Activated T-cell treated with anti-CD3 and anti-CD28 coated beads, Interleukin-2, amount 50 U/mL, for 48 hours (primary cell): ENCODE data around the gene P3H4.
"Not testable (repeated sequence)": the region's sequence is repeated elsewhere in the genome, so short reads cannot be mapped to it uniquely, and the experiment has no call there.

Experiments used
- DNase-seq, 2 experiments: peaks; one replicate each; pipeline ENCODE4 v3.0.0-alpha.2; 2020

P3H4 gene

GRCh38 chr17:41811549-41812380 is at the start of gene P3H4:
TSS of gene P3H4 (minus strand) at chr17:41811949. CDS start at chr17:41811915, 34 bp downstream.
- peak; percentile 79 to 87 for DNase-seq

- DNase-seq, result no peak
Observed at GRCh38 chr17:41860254-41860931, 48.6 kb upstream of the P3H4 start.

DNA sequence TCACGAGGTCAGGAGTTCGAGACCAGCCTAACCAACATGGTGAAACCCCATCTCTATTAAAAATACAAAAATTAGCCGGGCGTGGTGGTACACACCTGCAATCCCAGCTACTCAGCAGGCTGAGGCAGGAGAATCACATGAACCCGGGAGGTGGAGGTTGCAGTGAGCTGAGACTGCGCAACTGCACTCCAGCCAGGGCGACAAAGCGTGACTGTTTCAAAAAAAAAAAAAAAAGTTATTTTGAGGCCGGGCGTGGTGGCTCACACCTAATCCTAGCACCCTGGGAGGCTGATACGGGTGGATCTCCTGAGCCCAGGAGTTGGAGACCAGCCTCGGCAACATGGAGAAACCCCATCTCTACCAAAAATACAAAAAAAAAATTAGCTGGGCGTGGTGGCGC is 39.6 kb upstream of the P3H4 start:
- DNase-seq, result not testable (repeated sequence)

- DNase-seq, result no peak
Observed at GRCh38 chr17:41849251-41849990, 37.7 kb upstream of the P3H4 start.

- no peak for DNase-seq
Observed at GRCh38 chr17:41848788-41849187, 37.0 kb upstream of the P3H4 start.

GRCh38 chr17:41844971-41845370 is 33.2 kb upstream of the P3H4 start:
- no peak for DNase-seq

- DNase-seq, result not testable (repeated sequence)
Observed at GRCh38 chr17:41840781-41841180, 29.0 kb upstream of the P3H4 start.

GRCh38 chr17:41839448-41839847 is 27.7 kb upstream of the P3H4 start:
- DNase-seq, result not testable (repeated sequence)

DNA sequence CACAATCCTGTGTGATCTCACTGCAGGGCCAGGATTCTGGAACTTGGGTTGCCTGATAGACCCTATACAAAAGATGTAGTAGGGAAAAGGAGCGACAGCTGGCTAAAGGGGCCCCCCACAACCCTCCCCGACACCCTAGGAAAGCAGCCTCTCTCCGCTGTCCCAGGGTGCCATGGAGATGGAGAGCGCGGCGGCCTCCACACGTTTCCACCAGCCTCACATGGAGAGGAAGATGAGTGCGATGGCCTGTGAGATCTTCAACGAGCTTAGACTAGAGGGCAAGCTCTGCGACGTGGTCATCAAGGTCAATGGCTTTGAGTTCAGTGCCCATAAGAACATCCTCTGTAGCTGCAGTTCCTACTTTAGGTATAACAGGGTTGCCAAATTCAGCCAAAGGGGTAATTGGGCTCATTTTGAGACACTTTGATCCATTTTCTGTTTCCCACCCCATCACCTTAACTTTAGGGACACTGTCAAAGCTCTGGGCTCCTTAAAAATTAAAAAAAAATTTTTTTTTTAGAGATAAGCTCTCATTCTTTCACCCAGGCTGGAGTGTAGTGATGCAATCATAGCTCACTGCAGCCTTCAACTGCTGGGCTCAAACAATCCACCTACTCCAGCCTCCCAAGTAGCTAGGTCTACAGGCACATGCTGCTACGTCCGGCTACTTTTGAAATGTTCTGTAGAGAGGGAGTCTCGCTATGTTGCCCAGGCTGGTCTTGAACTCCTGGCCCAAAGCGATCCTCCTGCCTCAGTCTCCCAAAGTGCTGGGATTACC is 26.2 kb upstream of the P3H4 start, which contains the start of gene KLHL10:
TSS of gene KLHL10 (plus strand) at position 65 of the 778 bp plus-strand sequence. CDS start at position 173, 108 bp downstream.
- no peak for DNase-seq

GRCh38 chr17:41836550-41837196 is 24.9 kb upstream of the P3H4 start:
- DNase-seq, result no peak

- peak; percentile 68 to 76 for DNase-seq
Observed at GRCh38 chr17:41835800-41836549, 24.2 kb upstream of the P3H4 start, which contains the start of gene NT5C3B. TSS of gene NT5C3B (minus strand) at chr17:41836232. CDS start at chr17:41836193, 39 bp downstream.

DNA sequence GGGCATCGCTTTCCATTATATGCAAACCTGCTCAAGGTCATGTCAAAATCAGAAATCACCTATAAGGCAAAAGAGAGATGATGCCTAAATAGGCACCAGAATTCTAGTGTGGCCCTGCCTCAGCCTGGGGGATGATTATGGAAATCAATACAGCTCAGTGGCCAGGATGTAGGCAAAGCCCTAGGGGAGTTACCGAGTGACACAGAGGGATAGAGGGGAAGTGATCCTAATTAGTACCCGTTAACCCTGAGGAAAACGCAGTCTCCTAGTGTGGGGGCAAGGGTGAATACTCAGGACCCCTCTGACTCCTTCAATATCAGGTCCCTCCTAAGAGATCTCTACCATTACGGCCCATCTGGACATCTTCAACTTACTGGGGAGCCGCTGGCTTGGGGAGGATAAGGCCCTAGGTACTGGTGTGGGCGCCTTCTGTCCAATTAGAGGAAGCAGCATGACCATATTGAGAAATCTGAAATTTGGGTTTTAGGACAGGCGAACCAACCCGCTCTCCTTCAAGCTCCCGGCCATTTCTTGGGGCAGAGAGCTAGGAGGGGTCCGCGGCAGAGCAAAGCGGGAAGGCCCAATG is 23.6 kb upstream of the P3H4 start:
- DNase-seq, result no peak

DNA sequence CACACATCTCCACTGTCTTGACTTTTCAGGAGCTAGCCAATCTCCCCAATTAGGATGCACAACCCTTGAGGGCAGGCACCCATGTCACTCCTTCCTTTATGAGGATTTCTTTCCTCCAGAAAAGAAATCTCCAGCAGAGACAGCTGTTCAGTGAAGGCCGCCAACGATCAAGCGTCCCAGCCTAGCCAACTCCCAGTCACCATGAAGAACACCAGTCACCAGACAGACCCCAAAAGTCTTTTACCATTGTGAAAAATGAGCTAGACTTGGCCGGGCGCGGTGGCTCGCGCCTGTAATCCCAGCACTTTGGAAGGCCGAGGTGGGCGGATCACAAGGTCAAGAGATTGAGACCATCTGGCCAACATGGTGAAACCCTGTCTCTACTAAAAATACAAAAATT is 18.2 kb upstream of the P3H4 start:
- not testable (repeated sequence) for DNase-seq

- DNase-seq, result no peak
Observed at GRCh38 chr17:41825175-41825845, 13.6 kb upstream of the P3H4 start.

GRCh38 chr17:41824086-41824485 is 12.3 kb upstream of the P3H4 start:
- no peak for DNase-seq

- DNase-seq, result no peak
Observed at GRCh38 chr17:41823580-41823979, 11.8 kb upstream of the P3H4 start.

- no peak for DNase-seq
Observed at GRCh38 chr17:41823141-41823524, 11.4 kb upstream of the P3H4 start.

DNA sequence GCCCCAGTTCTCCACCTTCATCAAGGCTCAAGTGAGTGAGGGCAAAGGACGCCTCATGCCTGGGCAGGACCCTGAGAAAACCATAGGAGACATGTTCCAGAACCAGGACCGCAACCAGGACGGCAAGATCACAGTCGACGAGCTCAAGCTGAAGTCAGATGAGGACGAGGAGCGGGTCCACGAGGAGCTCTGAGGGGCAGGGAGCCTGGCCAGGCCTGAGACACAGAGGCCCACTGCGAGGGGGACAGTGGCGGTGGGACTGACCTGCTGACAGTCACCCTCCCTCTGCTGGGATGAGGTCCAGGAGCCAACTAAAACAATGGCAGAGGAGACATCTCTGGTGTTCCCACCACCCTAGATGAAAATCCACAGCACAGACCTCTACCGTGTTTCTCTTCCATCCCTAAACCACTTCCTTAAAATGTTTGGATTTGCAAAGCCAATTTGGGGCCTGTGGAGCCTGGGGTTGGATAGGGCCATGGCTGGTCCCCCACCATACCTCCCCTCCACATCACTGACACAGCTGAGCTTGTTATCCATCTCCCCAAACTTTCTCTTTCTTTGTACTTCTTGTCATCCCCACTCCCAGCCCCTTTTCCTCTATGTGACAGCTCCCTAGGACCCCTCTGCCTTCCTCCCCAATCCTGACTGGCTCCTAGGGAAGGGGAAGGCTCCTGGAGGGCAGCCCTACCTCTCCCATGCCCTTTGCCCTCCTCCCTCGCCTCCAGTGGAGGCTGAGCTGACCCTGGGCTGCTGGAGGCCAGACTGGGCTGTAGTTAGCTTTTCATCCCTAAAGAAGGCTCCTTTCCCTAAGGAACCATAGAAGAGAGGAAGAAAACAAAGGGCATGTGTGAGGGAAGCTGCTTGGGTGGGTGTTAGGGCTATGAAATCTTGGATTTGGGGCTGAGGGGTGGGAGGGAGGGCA is 10.7 kb upstream of the P3H4 start:
- DNase-seq, result no peak

- no peak for DNase-seq
Observed at GRCh38 chr17:41821776-41822175, 10.0 kb upstream of the P3H4 start.
